Globus pallidus (tissue), 1 donor: ENCODE measurements around the gene GHRHR.

Experiments used
- DNase-seq: peaks from one replicate; pipeline ENCODE4 v3.0.0-alpha.2; 2015; ENCODE audit warnings: low spot score

The GHRHR gene

DNA sequence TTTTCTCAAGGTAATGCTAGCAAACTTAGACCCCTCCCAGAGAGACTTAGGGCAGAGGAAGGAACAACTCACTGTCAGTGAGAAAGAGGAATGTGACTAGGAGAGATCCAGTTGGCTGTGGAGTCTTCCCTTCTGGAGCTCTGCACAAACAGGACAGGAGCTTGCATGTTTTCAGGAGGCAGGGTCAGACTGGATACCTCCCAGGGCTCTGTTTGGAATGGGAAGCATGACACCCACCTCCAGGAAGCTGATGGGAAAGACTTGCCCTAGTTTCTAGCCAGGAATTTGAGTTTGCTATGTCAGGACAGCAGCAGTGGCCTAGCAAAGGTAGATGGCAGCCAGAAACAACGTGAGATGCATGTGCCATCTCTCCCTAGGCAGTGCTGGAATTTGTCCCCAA lies 40.6 kb downstream of the GHRHR start:
- no peak for DNase-seq

DNA sequence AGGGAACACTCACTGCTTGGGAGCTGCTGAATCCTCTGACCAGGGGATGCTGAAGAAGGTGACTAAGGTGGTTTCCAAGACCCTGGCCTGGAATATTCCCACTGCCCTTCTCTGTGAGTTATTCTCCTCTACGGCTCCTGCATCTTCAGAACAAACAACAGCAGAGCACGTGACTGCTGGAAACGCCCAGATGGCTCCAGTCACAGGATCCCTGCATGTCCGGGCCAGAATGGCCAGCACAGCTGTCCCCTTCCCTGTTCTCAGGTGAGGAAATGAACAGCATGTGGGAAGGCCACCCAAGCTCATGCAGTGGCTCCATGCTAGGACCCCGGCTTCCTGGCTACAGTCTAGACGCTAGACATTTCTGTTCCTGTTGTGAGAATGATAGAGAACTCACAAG lies 43.1 kb downstream of the GHRHR start:
- no peak for DNase-seq

DNA sequence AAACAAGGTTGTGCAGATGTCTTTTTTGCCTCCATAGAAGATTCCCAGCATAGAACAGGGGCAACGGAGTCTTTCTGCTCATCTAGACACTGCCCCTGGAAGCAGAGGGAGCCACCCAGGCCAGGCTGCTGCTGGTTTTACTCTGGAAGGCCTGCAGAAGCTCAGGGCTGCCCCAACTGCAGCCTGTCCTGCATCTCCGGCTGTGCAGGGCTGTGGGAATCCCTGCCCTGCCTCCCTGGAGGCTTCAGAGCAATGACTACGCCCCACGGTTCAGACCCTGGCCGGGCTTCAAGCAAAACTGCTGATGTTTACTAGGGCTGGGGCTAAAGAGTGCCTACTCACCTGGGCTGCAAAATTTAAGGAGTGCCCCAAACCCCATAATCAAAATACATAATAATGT lies 43.9 kb downstream of the GHRHR start:
- no peak for DNase-seq

DNA sequence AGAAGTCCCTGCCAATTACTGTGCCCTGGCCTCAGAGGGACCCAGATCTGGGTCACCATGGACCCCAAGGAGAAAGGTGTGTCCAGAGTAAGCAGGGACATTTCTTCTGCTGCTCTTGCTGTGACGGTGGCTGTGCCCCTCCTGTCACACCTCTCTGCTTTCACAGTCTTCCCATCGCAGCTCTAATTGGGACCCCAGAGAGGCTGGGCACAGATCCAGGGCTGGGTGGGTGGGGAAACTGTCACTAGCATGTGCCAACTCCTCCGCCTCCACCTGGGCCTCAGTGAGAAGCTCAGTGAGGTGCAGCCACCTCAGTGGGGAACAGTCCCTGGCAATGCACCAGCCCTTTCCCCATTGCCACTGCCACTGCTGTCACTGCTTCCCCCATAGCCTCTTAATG lies 51.1 kb downstream of the GHRHR start:
- no peak for DNase-seq

DNA sequence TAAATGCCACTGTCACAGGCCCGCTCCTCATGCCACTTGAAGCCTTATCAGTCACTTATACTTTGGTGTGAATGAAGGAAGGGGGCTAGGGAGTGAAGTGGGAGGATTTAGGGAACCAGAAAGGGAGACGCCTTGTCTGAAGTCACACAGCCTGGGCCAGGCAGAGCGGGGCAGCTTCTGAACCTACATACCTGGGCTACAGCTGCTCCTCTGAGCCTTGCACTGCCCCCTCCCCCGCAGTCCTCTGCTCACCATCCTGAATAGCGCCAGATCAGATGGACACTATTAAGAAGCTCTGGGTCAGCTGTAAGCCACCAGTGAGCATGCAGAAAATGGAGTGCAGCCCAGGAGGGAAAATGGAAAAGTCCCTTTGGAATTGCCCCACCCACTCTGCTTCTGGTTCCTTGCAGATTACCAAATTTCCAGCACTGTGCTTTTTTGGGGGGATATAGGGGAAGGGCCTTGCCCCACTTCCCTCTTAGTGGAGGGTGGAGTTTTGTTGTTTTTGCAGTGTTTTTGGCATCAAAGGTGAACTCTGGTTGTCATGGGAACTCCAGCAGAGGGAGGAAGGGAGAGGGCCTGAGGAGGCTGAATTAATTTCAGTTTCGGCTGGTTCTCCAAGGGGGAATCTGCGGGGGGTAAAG lies 53.4 kb downstream of the GHRHR start:
- DNase-seq = no peak

DNA sequence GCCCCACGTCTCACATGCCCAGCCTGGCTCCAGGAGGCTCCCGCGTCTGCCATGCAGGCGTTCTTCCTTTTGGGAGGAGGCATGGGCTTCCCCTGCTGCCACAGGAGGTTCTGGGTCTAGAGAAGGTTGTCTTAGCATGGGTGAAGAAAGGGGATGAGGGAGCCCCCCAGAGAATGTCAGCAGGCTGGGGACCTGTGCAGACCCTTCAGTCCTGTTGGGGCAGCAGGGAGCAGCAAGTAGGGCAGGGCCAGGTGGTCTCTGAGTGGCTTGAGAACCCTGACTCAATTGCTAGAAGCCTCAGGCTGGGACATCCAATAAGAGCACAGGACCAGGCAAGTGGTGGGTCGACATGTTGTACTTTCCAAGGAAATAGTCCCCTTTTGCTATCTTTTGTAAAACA lies 54.0 kb downstream of the GHRHR start:
- no peak for DNase-seq

DNA sequence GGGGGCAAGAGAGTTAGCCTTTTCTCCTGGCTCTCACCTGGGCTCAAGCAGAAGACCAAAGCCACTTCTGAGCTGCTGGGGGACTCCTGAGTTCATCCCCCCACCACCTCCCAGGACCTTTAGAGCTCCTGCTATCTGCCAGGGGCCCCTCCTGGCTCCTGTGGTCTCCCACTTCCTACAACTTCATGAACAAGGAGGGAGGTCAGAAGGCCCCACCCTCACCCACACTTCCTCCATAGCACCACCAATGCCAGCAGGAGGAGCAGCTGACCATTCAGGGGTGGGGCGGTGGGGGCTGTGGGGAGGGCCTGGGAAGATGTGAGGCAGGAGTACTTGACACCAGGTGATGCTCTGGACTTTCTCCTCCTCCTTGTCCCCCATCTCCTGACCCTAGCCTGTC lies 55.8 kb downstream of the GHRHR start:
- no peak for DNase-seq

DNA sequence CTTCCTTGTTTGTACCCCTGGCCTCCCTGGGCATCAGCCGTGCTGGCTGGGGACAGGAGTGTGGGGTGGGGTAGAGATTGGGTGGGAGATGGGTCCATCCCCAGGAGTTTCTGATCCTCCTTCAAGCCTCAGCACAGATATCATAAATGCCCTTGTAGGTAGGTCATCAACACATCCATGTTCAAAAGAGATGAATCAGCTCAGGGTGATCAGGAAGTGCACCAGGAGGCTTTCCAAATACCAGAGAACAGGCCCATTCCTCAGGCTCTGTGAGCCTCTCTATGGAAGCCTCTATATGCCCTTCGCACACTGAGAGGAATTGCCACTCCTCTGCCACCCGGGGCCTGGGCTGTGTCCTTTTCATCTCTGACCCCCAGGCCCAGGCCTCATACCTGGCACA lies 56.4 kb downstream of the GHRHR start:
- DNase-seq = no peak

DNA sequence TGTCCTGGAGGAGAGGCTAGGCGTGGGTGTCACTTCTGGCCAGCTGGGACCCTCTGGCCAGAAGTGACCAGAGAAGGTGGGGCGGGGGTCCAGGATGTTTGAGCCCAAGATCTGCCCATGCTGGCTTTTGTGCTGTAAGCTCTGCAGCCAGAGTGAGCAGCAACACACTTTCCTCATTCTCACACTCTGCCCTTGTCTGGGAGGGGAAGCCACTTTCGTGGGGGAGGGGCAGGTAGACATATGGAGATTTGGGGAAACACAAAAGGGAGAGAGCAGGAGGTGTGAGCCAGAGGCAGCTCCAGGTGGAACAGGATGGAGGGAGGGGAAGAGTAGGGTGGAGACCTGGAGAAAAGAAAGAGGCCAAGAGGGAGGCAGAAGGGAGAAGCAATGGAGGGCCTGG lies 56.9 kb downstream of the GHRHR start:
- no peak for DNase-seq

DNA sequence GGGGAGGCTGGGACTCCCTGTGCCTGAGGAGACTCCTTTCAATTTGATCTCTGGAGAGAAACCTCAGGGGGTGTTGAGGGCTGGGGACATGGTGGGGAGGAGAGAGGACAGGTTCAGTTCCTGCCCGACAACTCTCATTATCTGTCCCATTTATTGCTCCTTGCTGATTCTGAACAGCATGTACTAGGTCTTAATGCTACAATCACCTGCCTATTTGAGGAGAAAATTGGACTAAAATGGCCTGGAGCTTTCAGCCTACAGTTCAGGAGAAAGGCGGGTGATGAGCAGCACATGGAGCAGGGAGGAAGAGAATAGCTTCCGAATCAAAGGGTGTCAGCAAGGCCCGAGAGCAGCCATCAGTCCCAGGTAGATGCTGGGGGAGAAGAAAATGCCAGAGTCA lies 58.4 kb downstream of the GHRHR start:
- DNase-seq = no peak

DNA sequence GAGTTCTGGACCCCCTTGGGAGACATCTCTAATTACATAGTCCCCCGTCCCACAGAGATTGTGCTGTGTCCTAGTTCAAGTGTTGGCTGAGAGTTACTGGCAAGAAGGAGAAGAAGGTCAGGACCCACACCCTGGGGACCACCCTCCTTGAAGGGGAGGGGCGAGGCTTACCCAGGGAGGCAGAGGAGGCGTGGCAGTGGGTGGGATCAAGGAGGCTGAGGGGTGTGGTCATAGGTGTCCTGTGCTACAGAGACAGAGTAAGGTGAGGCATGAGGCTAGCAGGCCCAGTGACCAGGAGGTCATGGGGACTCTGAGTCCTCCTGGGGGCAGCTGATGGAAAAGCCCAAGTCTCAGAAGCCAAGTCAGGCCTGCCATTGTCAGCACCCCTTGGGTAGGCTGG lies 59.0 kb downstream of the GHRHR start:
- no peak for DNase-seq

DNA sequence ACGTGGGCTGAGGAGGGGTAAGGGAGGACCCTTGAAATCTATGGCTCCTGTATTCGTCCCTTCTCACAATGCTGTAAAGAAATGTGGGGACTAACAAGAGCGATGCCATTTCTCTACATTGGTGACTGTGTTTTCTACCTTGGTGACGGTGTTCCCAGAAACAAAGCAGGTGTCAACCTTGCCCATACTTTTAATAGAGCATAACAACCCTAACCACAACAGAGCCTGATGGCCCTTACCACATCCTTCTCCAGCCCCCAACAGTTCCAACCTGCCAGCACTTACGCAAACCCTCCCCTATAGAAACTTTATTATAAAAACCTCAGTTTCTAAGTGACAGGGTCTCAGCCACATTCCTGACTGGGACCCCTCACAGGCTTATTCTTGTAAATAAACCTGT lies 60.1 kb downstream of the GHRHR start:
- DNase-seq = no peak

DNA sequence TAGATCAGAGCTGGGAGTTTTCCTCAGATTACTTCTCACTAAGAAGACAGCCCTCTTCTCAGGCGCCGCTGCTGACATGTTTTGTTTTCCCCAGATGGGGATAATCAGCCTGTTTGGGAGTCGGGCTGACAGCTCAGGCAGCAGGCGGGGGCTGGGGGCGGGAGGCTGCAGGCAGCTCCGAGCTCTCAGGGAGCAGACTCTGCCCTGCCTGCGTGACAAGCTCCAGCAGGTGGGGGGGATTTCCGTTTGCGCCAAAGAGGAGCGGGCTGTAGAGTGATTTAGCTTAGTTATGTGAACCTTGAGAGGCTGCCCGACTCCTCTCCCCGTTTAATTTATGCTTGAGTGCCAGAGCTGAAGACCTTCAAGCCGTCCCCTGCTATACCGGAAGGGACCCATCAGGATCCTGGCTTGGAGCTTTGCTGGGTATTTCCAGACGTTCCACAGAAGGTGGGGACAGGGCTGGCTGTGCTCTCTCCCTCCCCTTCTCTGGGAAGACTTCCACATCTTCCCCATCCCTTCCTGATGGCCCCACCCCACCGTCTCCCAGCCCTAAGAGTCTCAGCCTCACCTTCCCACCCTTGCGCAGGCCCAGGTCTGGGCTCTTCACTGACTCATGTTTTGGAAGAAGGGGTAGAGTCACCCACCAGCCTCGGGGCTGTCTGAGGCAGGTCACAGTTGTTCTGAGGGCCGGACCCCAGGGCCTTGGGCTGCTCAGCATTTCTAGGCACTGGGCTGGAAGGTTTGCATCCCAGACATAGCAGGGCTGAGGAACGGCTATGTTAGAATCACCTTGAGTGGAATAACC lies 63.6 kb downstream of the GHRHR start:
- no peak for DNase-seq

DNA sequence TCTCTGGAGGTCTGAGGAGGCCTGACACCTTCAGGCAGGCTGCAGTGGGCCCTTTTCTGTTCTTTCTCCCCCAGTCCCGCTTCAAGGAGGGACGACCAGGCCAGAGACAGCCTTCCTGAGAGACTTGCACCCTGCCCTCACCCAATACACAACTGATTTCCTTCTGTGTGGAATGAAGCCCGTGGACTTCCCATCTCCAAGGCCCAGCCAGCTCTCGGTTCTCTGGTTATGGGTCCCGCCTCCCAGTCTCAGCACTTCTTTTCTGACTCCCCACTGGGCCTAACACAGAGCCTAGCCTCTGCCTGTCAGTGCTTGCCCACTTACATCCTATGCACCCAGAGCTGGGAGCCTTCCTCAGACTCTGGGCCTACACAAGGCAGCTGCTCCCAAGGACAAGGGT lies 64.3 kb downstream of the GHRHR start:
- DNase-seq = no peak

DNA sequence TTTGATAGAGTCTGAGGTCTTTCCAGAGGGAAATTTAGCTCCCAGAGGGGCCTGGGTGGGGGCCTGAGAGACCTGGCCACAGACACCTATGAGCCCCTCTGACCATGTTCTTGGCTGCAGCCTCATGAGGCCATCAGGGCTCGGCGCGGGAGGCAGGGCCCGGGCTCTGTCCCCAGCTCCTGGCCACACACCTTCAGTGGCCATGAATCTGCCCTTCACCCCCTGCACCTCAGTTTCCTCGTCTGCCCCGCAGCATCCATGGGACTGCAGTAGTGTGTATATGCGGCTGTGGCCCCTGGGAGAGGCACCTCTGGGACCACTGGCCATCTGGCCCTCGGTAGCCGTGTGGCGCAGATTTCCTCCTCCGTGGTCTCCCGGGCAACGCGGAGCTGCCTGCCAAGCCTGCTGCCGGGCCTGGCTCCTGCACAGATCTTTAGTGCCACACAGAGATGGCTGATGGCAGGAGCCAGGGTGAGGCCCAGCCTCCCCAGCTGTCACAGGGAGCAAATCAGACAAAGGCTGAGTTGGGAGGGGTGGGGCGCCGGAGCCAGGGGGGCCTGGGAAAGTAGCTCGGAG lies 64.8 kb downstream of the GHRHR start:
- peak; percentile 33 for DNase-seq
